SK-N-MC (cell line): ENCODE data around the gene OTOGL.

ENCODE experiments used
- DNase-seq: peaks from one replicate; pipeline ENCODE4 v3.0.0-alpha.2; 2011; ENCODE audit warnings: low read depth, low spot score
- H3K27ac ChIP-seq: fragments of 200-600 bp; sonication (generic); 2 replicates; pipeline ENCODE4 v1.5.1; 2016; ENCODE audit warnings: mixed run types
- H3K36me3 ChIP-seq: fragments of 200-600 bp; sonication (generic); 2 replicates; pipeline ENCODE4 v1.6.1; 2017; ENCODE audit warnings: antibody characterized with exemption, low read length, mixed read lengths; ENCODE audit not compliant: insufficient read depth
- H3K4me3 ChIP-seq: fragments of 200-600 bp; sonication (generic); 2 replicates; pipeline ENCODE4 v1.5.1; 2016
- H3K9ac ChIP-seq: fragments of 200-600 bp; sonication (generic); 2 replicates; pipeline ENCODE4 v1.8.0; 2017; ENCODE audit warnings: mixed run types, mixed read lengths; ENCODE audit not compliant: insufficient read length
- H3K9me3 ChIP-seq: fragments of 200-600 bp; sonication (generic); 2 replicates; pipeline ENCODE4 v1.6.1; 2017; ENCODE audit warnings: low read depth, mild to moderate bottlenecking, antibody characterized with exemption, low read length, moderate library complexity, mixed read lengths
- EZH2 ChIP-seq: fragments of 200-600 bp; sonication (generic); IDR thresholded peaks from one replicate; pipeline ENCODE4 v1.6.1; 2017; ENCODE audit warnings: antibody characterized with exemption
- FOXP2 ChIP-seq: optimal IDR thresholded peaks from 2 replicates; pipeline ENCODE3; 2011; ENCODE audit warnings: mild to moderate bottlenecking, moderate library complexity; ENCODE audit not compliant: insufficient read depth; ENCODE audit errors: extremely low read length, control extremely low read depth
- POLR2AphosphoS5 ChIP-seq: IDR thresholded peaks from 2 replicates; pipeline ENCODE4 v1.6.1; 2012; ENCODE audit warnings: mild to moderate bottlenecking, low read depth, low read length, borderline replicate concordance

The OTOGL gene

GRCh38 chr12:80374615-80375014 is 275.3 kb downstream of the OTOGL start:
- no peak for TF ChIP-seq EZH2
- H3K36me3 ChIP-seq: no peaks in the 10 kb centered on the region
- no peak for DNase-seq
- no peak overlapping the region for H3K9ac ChIP-seq
- no peak overlapping the region for H3K27ac ChIP-seq
- H3K9me3 ChIP-seq: no peaks in the 10 kb centered on the region
- no peak overlapping the region for H3K4me3 ChIP-seq

GRCh38 chr12:80377140-80377794 is 277.9 kb downstream of the OTOGL start:
- peak overlapping the region; percentile 42 for H3K4me3 ChIP-seq
- TF ChIP-seq FOXP2 (no peak), EZH2 (no peak), POLR2AphosphoS5 (no peak)
- H3K36me3 ChIP-seq: no peaks in the 10 kb centered on the region
- no peaks in the 10 kb centered on the region for H3K9me3 ChIP-seq
- no peak overlapping the region for H3K9ac ChIP-seq
- H3K27ac ChIP-seq: no peak overlapping the region
- no peak for DNase-seq

- TF ChIP-seq FOXP2: no peak
- no peak for TF ChIP-seq EZH2
- no peak for TF ChIP-seq POLR2AphosphoS5
- no peak for DNase-seq
- H3K27ac ChIP-seq: no peak overlapping the region
- no peak overlapping the region for H3K9ac ChIP-seq
- no peak overlapping the region for H3K4me3 ChIP-seq
- H3K9me3 ChIP-seq: no peaks in the 10 kb centered on the region
- no peaks in the 10 kb centered on the region for H3K36me3 ChIP-seq
Measured at GRCh38 chr12:80381121-80381520, 281.8 kb downstream of the OTOGL start.

GRCh38 chr12:80382254-80382653 is 282.9 kb downstream of the OTOGL start:
- DNase-seq: no peak
- no peak overlapping the region for H3K9ac ChIP-seq
- H3K4me3 ChIP-seq: no peak overlapping the region
- H3K36me3 ChIP-seq: no peaks in the 10 kb centered on the region
- no peak overlapping the region for H3K27ac ChIP-seq
- H3K9me3 ChIP-seq: no peaks in the 10 kb centered on the region
- TF ChIP-seq FOXP2: no peak

- Histone ChIP-seq H3K9ac (no peak overlapping the region), H3K36me3 (no peaks in the 10 kb centered on the region), H3K27ac (no peak overlapping the region), H3K4me3 (no peak overlapping the region), H3K9me3 (no peaks in the 10 kb centered on the region)
- no peak for DNase-seq
- TF ChIP-seq FOXP2: no peak
- TF ChIP-seq POLR2AphosphoS5: no peak
- no peak for TF ChIP-seq EZH2
Measured at GRCh38 chr12:80400571-80400991, 301.2 kb downstream of the OTOGL start.

GRCh38 chr12:80401191-80401590 is 301.9 kb downstream of the OTOGL start:
- Histone ChIP-seq H3K27ac (no peak overlapping the region), H3K9ac (no peak overlapping the region), H3K36me3 (no peaks in the 10 kb centered on the region), H3K4me3 (no peak overlapping the region), H3K9me3 (no peaks in the 10 kb centered on the region)
- TF ChIP-seq POLR2AphosphoS5: no peak
- TF ChIP-seq FOXP2: no peak
- no peak for TF ChIP-seq EZH2
- no peak for DNase-seq

GRCh38 chr12:80404629-80405028 is 305.3 kb downstream of the OTOGL start:
- Histone ChIP-seq H3K9ac (no peak overlapping the region), H3K36me3 (no peaks in the 10 kb centered on the region), H3K27ac (no peak overlapping the region), H3K4me3 (no peak overlapping the region), H3K9me3 (no peaks in the 10 kb centered on the region)
- TF ChIP-seq FOXP2: no peak
- no peak for TF ChIP-seq EZH2
- no peak for TF ChIP-seq POLR2AphosphoS5
- no peak for DNase-seq

GRCh38 chr12:80406253-80406652 is 306.9 kb downstream of the OTOGL start:
- TF ChIP-seq EZH2 (no peak), FOXP2 (no peak), POLR2AphosphoS5 (no peak)
- DNase-seq: no peak
- Histone ChIP-seq H3K9ac (no peak overlapping the region), H3K4me3 (no peak overlapping the region), H3K27ac (no peak overlapping the region), H3K9me3 (no peaks in the 10 kb centered on the region), H3K36me3 (no peaks in the 10 kb centered on the region)

- H3K9ac ChIP-seq: no peak overlapping the region
- H3K4me3 ChIP-seq: no peak overlapping the region
- H3K9me3 ChIP-seq: no peaks in the 10 kb centered on the region
- no peak for TF ChIP-seq EZH2
- no peak for TF ChIP-seq POLR2AphosphoS5
- TF ChIP-seq FOXP2: no peak
- H3K36me3 ChIP-seq: no peaks in the 10 kb centered on the region
- H3K27ac ChIP-seq: no peak overlapping the region
- DNase-seq: no peak
Measured at GRCh38 chr12:80411787-80412186, 312.4 kb downstream of the OTOGL start.
